Lower lobe of right lung (tissue), 2 donors: ENCODE measurements around the gene RIPK3. TPM values are rescaled to one million over a fixed set of nuclear protein-coding genes. Genes with fewer than 3 reads are reported as not detected.

Experiments used
- ATAC-seq, 2 donors: fragments of 200-7000 bp; cut with Tn5 transposase; one replicate each; pipeline ENCODE4 v1.9.1; 2020 to 2022; ENCODE audit warnings: mild to moderate bottlenecking in 2 of 2, moderate library complexity in 2 of 2
- DNase-seq: peaks from one replicate; pipeline ENCODE4 v3.0.0-alpha.2; 2020
- H3K27ac ChIP-seq: fragments of 200-600 bp; one replicate; pipeline ENCODE4 v1.8.0; 2022
- H3K27me3 ChIP-seq: fragments of 200-600 bp; one replicate; pipeline ENCODE4 v1.8.0; 2022; ENCODE audit warnings: low read depth
- H3K36me3 ChIP-seq: fragments of 200-600 bp; one replicate; pipeline ENCODE4 v1.8.0; 2022; ENCODE audit warnings: mild to moderate bottlenecking
- H3K4me1 ChIP-seq: fragments of 200-600 bp; one replicate; pipeline ENCODE4 v1.8.0; 2022
- H3K4me3 ChIP-seq: fragments of 200-600 bp; one replicate; pipeline ENCODE4 v1.8.0; 2022; ENCODE audit warnings: mild to moderate bottlenecking
- H3K9me3 ChIP-seq: fragments of 200-600 bp; one replicate; pipeline ENCODE4 v1.8.0; 2022
- intact Hi-C: fragments of 100-400 bp; cut with DNase I; formaldehyde crosslinking; loops from one replicate; pipeline ENCODE4 v1.11.0; 2022
- total RNA-seq: library from RNA; stranded (reverse); fragmentation: NEBNext Ultra II Directional; extraction: Animal tissue kit (Norgen Biotek cat#: 25700); gene quantifications from one replicate; pipeline ENCODE4 v1.2.1, GENCODE V29; 2021
- TF ChIP-seq, protein P1 (sequence below): fragments of 200-600 bp; IDR thresholded peaks from one replicate; pipeline ENCODE4 v1.8.0; 2022; ENCODE audit warnings: antibody characterized with exemption, mild to moderate bottlenecking
- donor health status: DM: no; HTN: yes; CAD: no; lungs with severe emphysema.

RIPK3 gene
- total RNA-seq, 1 donor from 2014 or later: 27.9 TPM

DNA sequence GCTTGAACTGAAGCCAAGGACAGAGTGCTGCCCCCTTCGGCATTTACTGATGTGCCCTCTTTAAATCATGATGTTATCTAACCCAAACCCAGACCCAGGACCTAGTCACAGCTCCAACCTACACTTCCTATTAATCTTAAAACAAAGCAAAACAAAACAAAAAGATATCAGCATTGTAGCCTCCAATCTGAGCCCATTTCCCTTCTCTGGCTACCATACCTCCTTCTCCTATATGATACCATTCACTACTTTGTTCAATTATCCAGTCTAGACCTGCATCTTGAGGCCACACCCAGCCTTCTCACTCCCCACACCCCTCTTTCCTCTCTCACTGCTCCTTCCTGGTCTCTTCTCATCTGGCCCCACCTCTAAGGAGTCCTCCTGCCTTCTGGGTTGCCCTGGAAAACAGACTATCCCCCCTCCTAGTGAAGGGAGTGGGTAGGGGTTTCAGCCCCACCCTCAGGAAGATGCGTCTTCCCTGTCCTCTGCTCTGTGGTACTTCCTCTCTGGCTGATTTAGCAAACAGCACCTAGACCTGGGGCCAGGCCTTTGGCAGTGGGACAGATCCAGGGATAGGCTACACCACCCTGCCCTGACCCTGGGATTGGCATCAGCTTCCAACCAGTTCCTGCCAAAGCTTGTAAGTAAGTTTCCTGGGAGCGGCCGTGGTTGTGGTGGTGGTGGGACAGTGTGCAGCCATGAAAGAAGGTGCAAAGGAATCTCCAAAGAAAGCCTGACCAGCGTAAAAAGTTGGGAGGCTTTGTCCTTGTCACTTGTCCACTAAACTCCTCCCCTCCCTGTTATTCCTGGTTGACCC is 25.2 kb downstream of the RIPK3 start:
- DNase-seq (peak; percentile 53), ATAC-seq (no peak)
- Histone ChIP-seq H3K27me3 (no peaks in the 10 kb centered on the region), H3K9me3 (no peaks in the 10 kb centered on the region), H3K4me3 (no peak overlapping the region), H3K27ac (peak overlapping the region; percentile 92), H3K36me3 (no peaks in the 10 kb centered on the region), H3K4me1 (peaks cover 77% of the 10 kb centered on the region)
- TF ChIP-seq, protein P1, sequence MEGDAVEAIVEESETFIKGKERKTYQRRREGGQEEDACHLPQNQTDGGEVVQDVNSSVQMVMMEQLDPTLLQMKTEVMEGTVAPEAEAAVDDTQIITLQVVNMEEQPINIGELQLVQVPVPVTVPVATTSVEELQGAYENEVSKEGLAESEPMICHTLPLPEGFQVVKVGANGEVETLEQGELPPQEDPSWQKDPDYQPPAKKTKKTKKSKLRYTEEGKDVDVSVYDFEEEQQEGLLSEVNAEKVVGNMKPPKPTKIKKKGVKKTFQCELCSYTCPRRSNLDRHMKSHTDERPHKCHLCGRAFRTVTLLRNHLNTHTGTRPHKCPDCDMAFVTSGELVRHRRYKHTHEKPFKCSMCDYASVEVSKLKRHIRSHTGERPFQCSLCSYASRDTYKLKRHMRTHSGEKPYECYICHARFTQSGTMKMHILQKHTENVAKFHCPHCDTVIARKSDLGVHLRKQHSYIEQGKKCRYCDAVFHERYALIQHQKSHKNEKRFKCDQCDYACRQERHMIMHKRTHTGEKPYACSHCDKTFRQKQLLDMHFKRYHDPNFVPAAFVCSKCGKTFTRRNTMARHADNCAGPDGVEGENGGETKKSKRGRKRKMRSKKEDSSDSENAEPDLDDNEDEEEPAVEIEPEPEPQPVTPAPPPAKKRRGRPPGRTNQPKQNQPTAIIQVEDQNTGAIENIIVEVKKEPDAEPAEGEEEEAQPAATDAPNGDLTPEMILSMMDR: no peak
- intact Hi-C loops: no loop called here

DNA sequence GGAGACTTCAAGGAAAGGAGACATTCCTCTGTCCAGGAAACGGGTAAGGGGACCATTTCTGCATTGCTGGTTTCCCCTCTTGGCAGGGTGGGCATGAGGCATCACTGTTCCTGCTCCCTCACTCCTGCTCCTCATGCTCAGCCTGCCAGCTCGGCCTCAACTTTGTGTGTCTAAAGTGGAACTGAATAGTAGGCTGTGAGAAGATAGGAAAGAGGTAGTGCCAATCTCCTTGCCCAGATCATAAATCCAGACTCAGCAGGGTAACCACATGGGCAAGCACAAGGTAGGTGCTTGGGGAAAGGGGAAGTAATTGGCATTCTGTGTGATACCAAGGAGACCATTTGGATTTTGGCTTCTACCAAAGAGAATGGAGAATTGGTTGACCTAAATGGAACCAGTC is 25.9 kb downstream of the RIPK3 start:
- peak overlapping the region; percentile 92 for H3K27ac ChIP-seq
- no peaks in the 10 kb centered on the region for H3K9me3 ChIP-seq
- intact Hi-C loops: no loop called here
- no peak overlapping the region for H3K4me3 ChIP-seq
- ATAC-seq (no peak), DNase-seq (peak; percentile 50)
- H3K27me3 ChIP-seq: no peaks in the 10 kb centered on the region
- TF ChIP-seq, protein P1: no peak
- no peaks in the 10 kb centered on the region for H3K36me3 ChIP-seq
- H3K4me1 ChIP-seq: peaks cover 80% of the 10 kb centered on the region

DNA sequence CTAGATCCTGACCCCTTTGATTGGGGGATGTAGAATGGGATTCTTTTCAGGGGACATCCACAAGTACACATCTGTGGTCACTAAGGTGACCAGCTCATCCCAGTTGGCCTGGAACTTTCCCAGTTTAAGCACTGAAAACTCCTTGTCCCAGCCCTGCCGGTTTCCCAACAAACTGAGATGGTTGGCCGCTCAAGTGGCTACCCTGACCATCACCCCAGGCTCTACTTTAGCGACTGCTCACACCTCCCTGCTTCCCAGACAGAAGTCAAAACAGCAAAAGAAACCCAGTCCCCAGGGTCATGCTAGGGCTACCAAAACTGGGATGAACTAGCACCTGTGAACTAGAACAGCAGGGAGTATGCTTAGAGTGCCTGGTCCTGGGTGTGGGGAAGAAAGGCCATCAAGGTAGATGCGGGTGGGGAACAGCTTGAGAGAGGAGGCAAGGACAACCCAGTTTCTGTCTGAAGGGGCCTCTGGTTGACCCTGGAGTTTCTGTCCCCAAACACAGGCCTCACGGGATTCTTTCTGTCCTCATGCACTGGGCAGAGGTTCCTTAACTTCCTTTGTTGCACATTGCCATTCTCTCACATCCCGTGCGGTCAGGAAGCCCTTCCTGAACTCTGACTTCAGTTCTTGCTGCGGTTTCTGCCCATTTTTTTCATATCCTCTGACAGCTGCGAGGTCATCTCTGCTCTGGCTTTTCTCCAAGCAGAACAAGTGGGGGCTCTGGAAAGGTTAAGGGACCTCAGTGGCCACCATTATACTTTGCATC is 26.9 kb downstream of the RIPK3 start:
- TF ChIP-seq, protein P1: no peak
- DNase-seq (peak; percentile 62), ATAC-seq (no peak)
- H3K9me3 ChIP-seq: no peaks in the 10 kb centered on the region
- no peaks in the 10 kb centered on the region for H3K27me3 ChIP-seq
- peak overlapping the region; percentile 73 for H3K4me3 ChIP-seq
- H3K36me3 ChIP-seq: no peaks in the 10 kb centered on the region
- peaks cover 86% of the 10 kb centered on the region for H3K4me1 ChIP-seq
- intact Hi-C loops: no loop called here
- peak overlapping the region; percentile 92 for H3K27ac ChIP-seq

DNA sequence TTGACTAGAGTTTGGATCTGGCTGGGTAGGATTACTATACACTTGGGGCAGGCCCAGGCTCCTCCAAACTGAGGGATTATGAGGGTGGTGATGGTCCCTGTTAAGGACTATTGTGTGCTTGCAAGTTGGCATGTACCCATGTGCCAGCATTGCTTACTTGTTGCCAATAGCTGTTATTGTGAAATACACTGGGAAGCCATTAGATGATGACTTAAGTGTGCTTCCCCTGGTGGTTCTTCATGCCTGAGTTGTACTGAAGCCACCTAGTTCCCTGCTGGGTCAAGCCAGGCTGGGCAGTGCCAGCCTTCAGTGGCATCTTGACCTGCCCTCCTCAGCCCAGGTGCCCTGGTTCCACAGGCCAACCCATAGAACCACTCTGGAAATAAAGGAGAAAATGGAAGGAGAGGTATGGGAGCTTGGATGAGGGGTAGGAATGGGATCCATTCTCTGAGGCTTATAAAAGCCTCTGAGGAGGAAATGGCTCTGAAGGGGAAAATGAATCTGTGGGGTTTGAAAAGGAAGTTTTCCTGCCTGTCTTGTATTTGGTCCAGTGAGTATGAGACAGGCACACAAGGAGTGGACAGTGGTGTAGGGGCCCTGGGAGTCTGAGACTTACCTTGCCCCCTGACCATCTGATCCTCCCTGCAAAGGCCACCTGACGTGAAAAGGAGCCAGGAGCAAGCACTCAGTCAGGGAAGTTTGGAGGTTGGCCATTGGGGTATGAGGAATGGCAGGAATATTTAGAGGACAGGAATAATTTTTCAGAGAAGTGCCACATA is 27.8 kb downstream of the RIPK3 start:
- H3K4me1 ChIP-seq: peaks cover 86% of the 10 kb centered on the region
- DNase-seq (no peak), ATAC-seq (peak; percentile 2 to 4)
- TF ChIP-seq, protein P1: no peak
- H3K9me3 ChIP-seq: no peaks in the 10 kb centered on the region
- H3K36me3 ChIP-seq: peaks cover 7% of the 10 kb centered on the region
- H3K27me3 ChIP-seq: no peaks in the 10 kb centered on the region
- peak overlapping the region; percentile 92 for H3K27ac ChIP-seq
- intact Hi-C loops: no loop called here
- H3K4me3 ChIP-seq: peak overlapping the region; percentile 73
